SJCRH30 (cell line): ENCODE measurements around the gene VWF. TPM values are rescaled to one million over a fixed set of nuclear protein-coding genes. Genes with fewer than 3 reads are reported as not detected.
A peak's percentile ranks its signal among the peaks of the same experiment; 100 is the strongest.
"Not testable (repeated sequence)": the region's sequence is repeated elsewhere in the genome, so short reads cannot be mapped to it uniquely, and the experiment has no call there.

Experiments used
- DNase-seq, 2 experiments: peaks; one replicate each; pipeline ENCODE4 v3.0.0-alpha.2; 2015 to 2020
- H3K27ac ChIP-seq: fragments of 250-450 bp; sonication (Bioruptor Pico); 2 replicates; pipeline ENCODE4 v1.5.1; 2020; ENCODE audit warnings: mild to moderate bottlenecking, moderate library complexity
- H3K27me3 ChIP-seq: fragments of 250-450 bp; sonication (Bioruptor Pico); 2 replicates; pipeline ENCODE4 v1.5.1; 2020; ENCODE audit warnings: mild to moderate bottlenecking, moderate library complexity
- H3K36me3 ChIP-seq: fragments of 250-450 bp; sonication (Bioruptor Pico); 2 replicates; pipeline ENCODE4 v1.5.1; 2020; ENCODE audit warnings: mild to moderate bottlenecking, moderate library complexity
- H3K4me1 ChIP-seq: fragments of 250-450 bp; sonication (Bioruptor Pico); 2 replicates; pipeline ENCODE4 v1.5.1; 2020; ENCODE audit warnings: mild to moderate bottlenecking, moderate library complexity
- H3K4me3 ChIP-seq: fragments of 250-450 bp; sonication (Bioruptor Pico); 2 replicates; pipeline ENCODE4 v1.5.1; 2020; ENCODE audit warnings: mild to moderate bottlenecking, moderate library complexity
- H3K9me3 ChIP-seq: fragments of 250-450 bp; sonication (Bioruptor Pico); replicated peaks from 2 replicates; pipeline ENCODE4 v1.5.1; 2020; ENCODE audit warnings: mild to moderate bottlenecking, moderate library complexity
- total RNA-seq: library from RNA; depleted of rRNA; stranded (reverse); fragments of >200 nt; shearing (Covaris generic); gene quantifications from 2 replicates; pipeline ENCODE4 v1.2.3, GENCODE V29; 2014

The VWF gene
- total RNA-seq, 1 experiment from 2014 or later: 0.73 TPM

DNA sequence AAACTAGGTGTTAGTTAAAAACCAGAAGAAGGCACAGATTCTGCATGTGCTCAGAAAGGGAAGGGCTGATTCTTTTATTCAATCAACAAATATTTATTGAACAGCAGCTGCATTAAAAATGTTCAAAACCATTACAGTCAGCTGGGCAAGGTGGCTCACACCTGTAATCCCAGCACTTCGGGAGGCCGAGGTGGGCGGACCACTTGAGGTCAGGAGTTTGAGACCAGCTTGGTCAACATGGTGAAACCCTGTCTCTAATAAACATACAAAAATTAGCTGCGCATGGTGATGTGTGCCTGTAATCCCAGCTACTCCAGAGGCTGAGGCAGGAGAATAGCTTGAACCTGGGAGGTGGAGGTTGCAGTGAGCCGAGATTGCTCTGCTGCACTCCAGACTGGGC, 22.4 kb downstream of the VWF start:
- not testable (repeated sequence) for H3K27me3 ChIP-seq, H3K27ac ChIP-seq, DNase-seq, H3K9me3 ChIP-seq, H3K4me3 ChIP-seq, H3K36me3 ChIP-seq
- peaks cover 18% of the 10 kb centered on the region for H3K4me1 ChIP-seq

DNA sequence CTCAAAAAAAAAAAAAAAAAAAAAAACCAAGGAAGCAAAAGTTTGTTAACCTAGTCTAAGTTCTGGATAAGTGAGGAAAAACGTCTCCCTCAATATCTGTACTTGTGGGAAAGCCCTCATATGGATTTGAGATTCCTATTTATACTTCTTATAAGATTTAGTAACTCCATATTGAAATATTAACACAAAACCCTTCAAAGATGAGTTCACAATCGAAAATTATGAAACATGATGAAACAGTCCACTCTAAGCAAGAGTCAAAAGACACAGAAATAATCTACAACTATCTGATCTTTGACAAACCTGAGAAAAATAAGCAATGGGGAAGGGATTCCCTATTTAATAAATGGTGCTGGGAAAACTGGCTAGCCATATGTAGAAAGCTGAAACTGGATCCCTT, 25.2 kb downstream of the VWF start:
- Histone ChIP-seq H3K4me1 (peaks cover 10% of the 10 kb centered on the region), H3K4me3 (no peak overlapping the region)
- DNase-seq: no peak

DNA sequence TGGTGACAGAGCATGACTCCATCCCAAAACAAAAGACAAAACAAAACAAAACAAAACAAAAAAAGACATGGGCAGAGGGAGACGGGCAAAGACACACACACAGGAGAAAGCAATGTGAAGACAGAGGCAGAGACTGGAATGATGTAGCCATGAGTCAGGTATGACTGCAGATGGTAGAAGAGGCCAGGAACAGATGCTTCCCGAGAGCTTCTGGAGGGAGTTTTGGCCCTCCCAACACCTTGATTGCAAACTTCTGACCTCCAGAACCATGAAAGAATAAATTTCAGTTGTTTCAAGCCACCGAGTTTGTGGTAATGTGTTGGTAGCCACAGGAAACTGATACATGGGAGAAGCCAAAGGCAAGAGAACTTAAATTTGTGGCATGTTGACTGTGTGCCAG, 27.1 kb downstream of the VWF start:
- H3K27ac ChIP-seq: no peak overlapping the region
- no peaks in the 10 kb centered on the region for H3K27me3 ChIP-seq

More for the DNA sequence above, 25.2 kb downstream of the VWF start:
- Histone ChIP-seq H3K9me3 (no peaks in the 10 kb centered on the region), H3K36me3 (no peaks in the 10 kb centered on the region), H3K27me3 (no peaks in the 10 kb centered on the region), H3K27ac (no peak overlapping the region)

DNA sequence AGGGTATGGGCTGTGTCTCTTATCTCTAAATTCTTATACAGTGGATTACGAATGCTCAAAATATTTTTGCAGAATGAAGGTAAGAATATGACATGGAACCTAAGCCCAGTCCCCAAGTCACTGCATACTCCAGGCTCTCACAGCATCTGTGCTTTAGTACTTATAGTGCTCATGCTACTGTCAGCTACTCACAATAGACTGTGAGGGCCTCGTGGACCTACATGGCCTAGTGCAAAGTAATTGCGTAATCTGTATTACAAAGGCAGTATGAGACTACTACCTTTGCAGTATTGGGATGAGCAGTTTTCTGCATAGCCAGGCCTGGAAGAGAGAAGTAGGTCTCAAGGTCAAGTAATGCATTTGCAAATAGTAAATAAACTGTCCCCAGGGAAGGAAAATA, 27.9 kb downstream of the VWF start:
- Histone ChIP-seq H3K27me3 (no peaks in the 10 kb centered on the region), H3K27ac (no peak overlapping the region), H3K36me3 (no peaks in the 10 kb centered on the region), H3K4me3 (no peak overlapping the region), H3K4me1 (peaks cover 16% of the 10 kb centered on the region), H3K9me3 (no peaks in the 10 kb centered on the region)
- DNase-seq: no peak

More for the DNA sequence above, 27.1 kb downstream of the VWF start:
- no peak for DNase-seq
- Histone ChIP-seq H3K4me3 (no peak overlapping the region), H3K9me3 (no peaks in the 10 kb centered on the region), H3K4me1 (peaks cover 16% of the 10 kb centered on the region), H3K36me3 (no peaks in the 10 kb centered on the region)

DNA sequence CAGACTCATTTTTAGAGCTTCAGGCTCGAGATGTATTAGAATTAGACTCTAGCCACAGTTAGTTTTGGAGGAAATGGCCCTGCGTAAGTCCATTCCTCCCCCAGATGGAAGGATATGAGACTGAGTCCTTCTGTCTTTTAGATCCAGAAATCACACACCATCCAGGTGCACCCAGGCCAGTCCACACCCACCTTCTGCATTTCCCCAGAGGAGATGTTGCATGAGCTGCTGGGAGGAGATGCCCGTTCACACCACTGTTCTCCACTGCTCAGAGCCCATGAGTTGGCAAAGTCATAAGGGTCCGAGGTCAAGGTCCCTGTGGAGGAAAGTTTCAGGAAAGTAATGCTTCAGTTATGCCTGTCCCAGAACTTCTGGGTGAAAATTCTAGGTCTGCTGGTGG, 29.2 kb downstream of the VWF start:
- H3K4me3 ChIP-seq: no peak overlapping the region
- H3K36me3 ChIP-seq: no peaks in the 10 kb centered on the region
- peaks cover 5% of the 10 kb centered on the region; the same call in 1 of the 2 replicates for H3K27me3 ChIP-seq
- DNase-seq: no peak
- no peaks in the 10 kb centered on the region for H3K9me3 ChIP-seq
- no peak overlapping the region for H3K27ac ChIP-seq
- H3K4me1 ChIP-seq: peaks cover 16% of the 10 kb centered on the region

DNA sequence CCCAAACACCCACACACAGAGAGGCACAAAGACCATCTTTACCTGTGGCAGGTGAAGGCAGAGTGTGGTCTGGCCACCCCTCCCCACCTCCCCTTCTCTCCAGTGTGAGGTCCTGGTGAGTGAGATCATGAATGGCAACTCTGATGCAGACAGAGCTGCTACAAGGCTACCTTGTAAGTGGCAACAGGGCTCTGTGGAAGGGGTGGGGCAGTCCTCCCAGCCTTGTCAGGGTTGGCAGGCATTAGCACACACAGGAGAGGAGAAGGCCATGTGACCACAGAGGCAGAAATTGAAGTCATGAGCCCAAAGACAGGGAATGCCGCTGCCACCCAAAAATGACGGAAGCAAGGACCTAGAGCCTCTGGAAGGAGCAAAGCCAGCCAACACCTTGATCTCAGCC, 30.7 kb downstream of the VWF start:
- H3K4me3 ChIP-seq: no peak overlapping the region
- peaks cover 7% of the 10 kb centered on the region; the same call in 1 of the 2 replicates for H3K27me3 ChIP-seq
- no peak overlapping the region for H3K27ac ChIP-seq
- H3K4me1 ChIP-seq: peaks cover 16% of the 10 kb centered on the region
- no peak for DNase-seq
- H3K9me3 ChIP-seq: no peaks in the 10 kb centered on the region
- H3K36me3 ChIP-seq: no peaks in the 10 kb centered on the region

DNA sequence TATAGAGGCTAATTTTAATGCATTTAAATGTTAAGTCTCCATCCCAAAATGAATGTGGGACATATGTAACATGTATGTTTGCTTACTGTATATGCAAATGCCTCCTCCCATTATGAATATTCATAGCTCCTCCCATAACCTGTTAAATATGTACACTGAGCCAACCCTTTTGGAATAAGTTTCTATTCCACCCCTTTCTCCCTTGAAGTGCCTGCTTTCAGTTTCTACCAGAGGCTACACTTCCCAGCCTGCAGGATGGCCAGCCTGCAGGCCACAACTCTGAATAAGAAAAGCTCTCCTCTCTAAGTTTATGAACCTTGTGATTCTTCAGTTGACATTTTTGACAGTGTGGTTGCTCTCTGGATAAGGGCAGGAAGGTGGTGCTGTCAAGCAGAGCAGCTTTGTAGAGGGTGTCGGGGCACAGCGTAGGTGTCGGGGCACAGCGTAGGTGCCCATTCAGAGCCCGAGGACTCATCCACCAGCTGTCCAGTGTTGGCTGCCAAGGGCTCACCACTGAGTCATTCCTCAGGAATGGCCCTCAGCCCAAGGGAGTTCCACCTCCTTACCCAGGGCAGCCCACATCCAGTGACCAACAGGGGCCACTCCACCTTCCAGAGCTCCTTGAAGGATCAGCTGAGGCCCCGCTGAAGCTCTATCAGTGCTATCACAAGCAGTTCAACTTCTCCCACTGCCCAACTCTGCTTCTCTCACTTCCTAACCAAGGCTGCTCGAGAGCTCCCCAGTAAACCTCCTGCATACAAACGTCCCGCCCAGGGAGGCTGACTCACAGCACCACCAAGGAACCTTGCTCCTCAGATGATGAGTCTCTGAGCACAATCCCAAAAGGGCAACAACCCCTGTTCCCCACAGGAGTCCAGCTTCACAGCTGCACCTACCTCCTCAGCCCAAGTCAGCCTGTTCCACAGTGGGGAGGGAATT, 31.4 kb downstream of the VWF start:
- H3K36me3 ChIP-seq: no peaks in the 10 kb centered on the region
- H3K27me3 ChIP-seq: peaks cover 7% of the 10 kb centered on the region; the same call in 1 of the 2 replicates
- H3K9me3 ChIP-seq: no peaks in the 10 kb centered on the region
- DNase-seq: peak; percentile 62
- peaks cover 16% of the 10 kb centered on the region for H3K4me1 ChIP-seq
- no peak overlapping the region for H3K4me3 ChIP-seq
- no peak overlapping the region for H3K27ac ChIP-seq

DNA sequence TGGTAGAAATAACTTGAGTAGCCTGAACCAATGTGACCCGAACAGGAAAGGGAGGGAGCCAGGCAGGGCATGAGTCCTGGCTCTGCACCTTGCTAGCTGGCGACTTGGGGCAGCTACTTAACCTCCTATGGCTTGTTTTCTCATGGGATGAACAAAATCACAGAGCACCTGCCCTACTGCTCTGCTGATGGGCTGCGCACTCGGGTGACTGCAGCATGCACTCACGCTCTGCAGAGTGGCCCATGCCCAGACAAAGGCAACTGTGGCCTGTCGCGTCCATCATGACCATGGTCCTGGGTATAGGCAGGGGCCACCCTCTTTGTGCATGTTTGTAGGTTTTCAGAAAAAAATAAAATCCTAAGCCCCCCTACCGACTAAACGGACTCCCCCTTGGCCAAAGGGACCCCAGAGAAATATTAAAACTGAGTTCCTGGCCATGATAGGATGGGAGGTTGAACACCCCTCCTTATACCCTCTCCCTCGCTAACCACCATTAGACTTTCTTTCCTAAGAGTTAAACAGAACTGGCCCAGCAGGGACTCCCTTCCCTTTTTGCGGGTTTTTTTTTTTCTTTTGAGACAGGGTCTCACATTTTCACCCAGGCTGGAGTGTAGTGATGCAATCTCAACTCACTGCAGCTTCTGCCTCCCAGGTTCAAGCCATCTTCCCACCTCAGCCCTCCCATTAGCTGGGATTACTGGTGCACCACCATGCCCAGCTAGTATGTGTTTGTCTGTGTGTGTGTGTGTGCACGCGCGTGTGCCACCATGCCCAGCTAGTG, 32.5 kb downstream of the VWF start:
- H3K27me3 ChIP-seq: peaks cover 7% of the 10 kb centered on the region; the same call in 1 of the 2 replicates
- DNase-seq: no peak
- H3K27ac ChIP-seq: no peak overlapping the region
- no peaks in the 10 kb centered on the region for H3K36me3 ChIP-seq
- H3K4me1 ChIP-seq: peaks cover 16% of the 10 kb centered on the region
- no peaks in the 10 kb centered on the region for H3K9me3 ChIP-seq
- no peak overlapping the region for H3K4me3 ChIP-seq

DNA sequence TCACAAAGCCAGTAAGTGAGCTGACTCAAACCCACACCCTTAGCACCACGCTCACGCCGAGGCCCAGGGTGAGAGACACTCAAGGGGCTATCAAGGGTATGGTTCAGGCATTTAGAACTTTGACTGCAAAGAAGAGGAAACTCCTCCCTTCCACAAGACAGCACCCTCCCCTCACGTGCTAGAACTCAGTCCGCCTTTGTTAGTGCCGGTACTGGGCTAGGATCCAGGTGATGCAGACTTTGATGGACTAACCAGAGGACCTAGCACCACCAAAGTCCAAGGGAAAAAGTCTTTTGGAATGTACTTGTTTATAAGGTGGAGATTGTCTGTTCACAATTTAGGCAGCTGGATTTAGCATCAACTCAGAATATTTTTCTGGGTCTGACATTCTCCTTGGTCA, 33.7 kb downstream of the VWF start:
- H3K27ac ChIP-seq: no peak overlapping the region
- no peak for DNase-seq
- no peaks in the 10 kb centered on the region for H3K9me3 ChIP-seq
- peaks cover 16% of the 10 kb centered on the region for H3K4me1 ChIP-seq
- peaks cover 7% of the 10 kb centered on the region; the same call in 1 of the 2 replicates for H3K27me3 ChIP-seq
- no peak overlapping the region for H3K4me3 ChIP-seq
- H3K36me3 ChIP-seq: no peaks in the 10 kb centered on the region

DNA sequence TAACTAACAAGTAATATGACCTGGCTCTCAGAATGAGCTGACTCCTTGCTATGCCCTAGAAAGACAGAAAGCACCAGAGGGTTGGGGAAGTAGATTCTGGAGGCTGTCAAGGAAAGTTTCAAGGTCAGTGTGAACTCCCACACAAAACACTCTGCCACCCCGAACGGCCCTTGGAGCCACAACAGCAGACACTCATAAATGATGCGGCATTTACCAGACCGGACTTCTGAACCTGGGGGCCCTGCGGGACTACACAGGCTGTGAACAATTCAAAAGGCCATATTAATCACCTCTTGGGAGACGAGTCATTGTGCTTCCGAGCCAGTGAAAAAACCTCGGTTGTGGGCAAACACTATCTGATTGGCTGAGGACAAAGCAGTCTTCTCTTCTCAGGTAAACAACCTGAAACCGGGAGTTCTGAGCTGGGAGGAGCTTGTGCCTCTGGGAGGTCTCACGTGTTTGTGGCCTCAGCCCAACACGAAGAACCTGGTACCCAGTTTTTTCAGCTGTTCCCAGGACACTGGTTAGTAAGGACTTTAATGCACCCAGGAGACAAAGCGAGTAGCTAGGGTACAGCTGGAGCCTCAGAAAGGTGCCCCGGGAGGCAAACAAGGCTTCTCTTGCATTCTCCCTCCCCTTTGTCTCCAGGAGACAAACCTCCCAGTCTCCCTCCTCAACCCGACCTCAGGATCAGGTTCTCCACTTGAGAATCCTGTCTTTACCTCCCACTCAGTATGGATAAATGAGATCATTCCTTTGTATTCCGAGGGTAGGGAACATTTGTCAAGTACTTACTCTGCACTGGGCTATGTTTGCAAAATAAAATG, 35.3 kb downstream of the VWF start:
- DNase-seq: peak in 1 of 2 experiments; percentile 34
- H3K36me3 ChIP-seq: no peaks in the 10 kb centered on the region
- no peak overlapping the region for H3K27ac ChIP-seq
- no peaks in the 10 kb centered on the region for H3K9me3 ChIP-seq
- no peak overlapping the region for H3K4me3 ChIP-seq
- peaks cover 7% of the 10 kb centered on the region; the same call in 1 of the 2 replicates for H3K27me3 ChIP-seq
- H3K4me1 ChIP-seq: peaks cover 22% of the 10 kb centered on the region

DNA sequence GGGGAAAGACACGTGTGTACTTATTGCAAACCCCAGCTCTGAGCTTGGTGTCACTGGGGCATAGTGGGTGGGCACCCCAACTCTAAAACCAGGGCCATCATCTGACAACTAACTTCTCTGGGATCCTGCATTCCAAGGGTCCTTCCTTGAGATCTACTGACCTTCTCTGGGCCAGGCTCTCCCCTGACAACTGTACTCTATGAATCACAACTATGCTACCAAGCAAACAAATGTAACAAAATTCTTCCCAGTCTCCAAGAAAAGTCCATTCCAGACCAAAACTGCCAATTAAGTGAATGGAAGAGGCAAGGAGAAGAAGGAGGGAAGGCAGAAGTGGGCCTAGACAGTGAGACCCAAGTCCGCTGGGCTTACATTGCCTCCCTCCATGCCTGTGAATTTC, 38.2 kb downstream of the VWF start:
- Histone ChIP-seq H3K4me3 (no peak overlapping the region), H3K27me3 (peaks cover 7% of the 10 kb centered on the region; the same call in 1 of the 2 replicates), H3K27ac (no peak overlapping the region), H3K36me3 (no peaks in the 10 kb centered on the region), H3K4me1 (peaks cover 6% of the 10 kb centered on the region; the same call in 1 of the 2 replicates), H3K9me3 (no peaks in the 10 kb centered on the region)
- no peak for DNase-seq

DNA sequence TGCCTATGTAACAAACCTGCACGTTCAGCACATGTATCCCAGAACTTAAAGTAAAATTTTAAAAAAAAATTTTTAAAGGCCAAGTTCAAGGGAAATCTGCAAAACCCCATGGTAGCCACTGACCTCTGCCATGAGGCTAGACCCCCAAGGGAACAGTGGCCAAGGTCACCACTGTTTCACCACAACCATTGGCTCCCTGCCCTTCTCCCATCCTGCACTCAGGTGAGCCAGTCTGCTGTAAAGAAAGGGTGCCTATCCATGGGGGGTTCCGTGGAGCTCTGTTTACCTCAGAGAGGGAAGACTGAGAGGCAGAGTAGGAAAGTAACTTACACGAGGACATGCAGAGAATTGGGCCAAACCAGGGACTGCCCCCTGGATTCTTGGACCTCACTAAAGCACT, 38.6 kb downstream of the VWF start:
- Histone ChIP-seq H3K9me3 (no peaks in the 10 kb centered on the region), H3K27ac (no peak overlapping the region), H3K4me1 (peaks cover 6% of the 10 kb centered on the region; the same call in 1 of the 2 replicates), H3K27me3 (peaks cover 7% of the 10 kb centered on the region; the same call in 1 of the 2 replicates), H3K36me3 (no peaks in the 10 kb centered on the region), H3K4me3 (no peak overlapping the region)
- no peak for DNase-seq

DNA sequence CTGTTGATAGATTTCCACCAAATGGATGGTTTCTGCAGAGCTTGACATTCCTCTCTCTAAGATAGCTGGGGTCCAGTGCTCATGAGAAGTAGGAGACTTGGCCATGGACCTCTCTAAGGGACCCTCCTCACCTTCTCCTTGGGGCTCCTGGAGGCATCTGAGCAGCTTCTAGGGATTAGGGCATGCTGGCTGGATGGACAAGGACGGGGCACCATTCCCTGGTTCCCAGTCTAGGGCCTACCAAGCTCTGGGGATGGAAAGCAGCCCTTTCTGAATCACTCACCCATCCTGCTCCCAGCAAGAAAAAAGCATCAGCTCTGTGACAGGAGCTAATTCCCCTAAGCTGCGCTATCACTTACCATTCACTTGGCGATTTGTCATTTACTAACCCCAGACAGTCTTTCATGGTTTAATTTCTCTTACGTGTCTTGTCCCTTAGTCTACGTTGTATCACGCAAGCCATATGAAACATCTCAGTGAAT, 39.5 kb downstream of the VWF start:
- DNase-seq: no peak
- Histone ChIP-seq H3K4me1 (peaks cover 6% of the 10 kb centered on the region; the same call in 1 of the 2 replicates), H3K27me3 (no peaks in the 10 kb centered on the region; the same call in 1 of the 2 replicates), H3K9me3 (no peaks in the 10 kb centered on the region), H3K27ac (no peak overlapping the region), H3K36me3 (no peaks in the 10 kb centered on the region), H3K4me3 (no peak overlapping the region)
